ENCODE data around the gene CEP19.

GRCh38 chr3:196754091-196754981 is 42.3 kb upstream of the CEP19 start:
- TF ChIP-seq CTCF (IDR thresholded peaks at IDR 0.05; ENCODE audit: control extremely low read depth in 1 of 3, insufficient read depth in 1 of 3, low read depth in 1 of 3, low read length in 3 of 3) (no peak), POLR2AphosphoS5 (IDR thresholded peaks at IDR 0.05; ENCODE audit: low read depth, low read length) (no peak), JUND (IDR thresholded peaks at IDR 0.05; ENCODE audit: low read length) (no peak), POLR2A (IDR thresholded peaks at IDR 0.05; ENCODE audit: control extremely low read depth in 1 of 2, low read depth in 2 of 2, low read length in 2 of 2) (no peak), TAF1 (IDR thresholded peaks at IDR 0.05; ENCODE audit: low read depth, low read length) (no peak), HDAC2 (IDR thresholded peaks at IDR 0.05; ENCODE audit: borderline replicate concordance in 1 of 2, low read depth in 2 of 2, low read length in 2 of 2) (no peak), GTF2F1 (IDR thresholded peaks at IDR 0.05; ENCODE audit: borderline replicate concordance, low read depth, low read length) (no peak), FOSL1 (IDR thresholded peaks at IDR 0.05; ENCODE audit: insufficient read depth, low read depth, low read length) (no peak)
